H1 (cell line): ENCODE results near the gene COG4. TPM values are rescaled to one million over a fixed set of nuclear protein-coding genes. Genes with fewer than 3 reads are reported as not detected.

Source experiments
- CTCF ChIA-PET: fragments of 300-600 bp; sonication (Branson Sonifier 250); formaldehyde crosslinking; loops from one replicate; lab custom pipeline; 2021; ENCODE audit not compliant: partially characterized antibody; lab: Charles Lee
- POLR2A ChIA-PET: fragments of 300-600 bp; sonication (Branson Sonifier 250); formaldehyde crosslinking; loops from one replicate; lab custom pipeline; 2021; ENCODE audit warnings: inconsistent platforms; ENCODE audit not compliant: partially characterized antibody; lab: Charles Lee
- DNase-seq, 2 experiments: peaks; one replicate each; pipeline versions ENCODE4 v3.0.0 to v3.0.0-alpha.2; 2010 to 2022; ENCODE audit warnings: low spot score in 2 of 2, low read depth in 1 of 2, mixed read lengths in 1 of 2
- FAIRE-seq: peaks from 2 replicates; lab custom pipeline; 2011; peaks lifted over from hg19 to GRCh38; lab: Jason Lieb, UNC
- H2AFZ ChIP-seq: 2 replicates; pipeline ENCODE4 v1.8.1; 2012; ENCODE audit warnings: low read length, inconsistent platforms
- H2AK5ac ChIP-seq: 2 replicates; pipeline ENCODE4 v1.6.1; 2013; ENCODE audit warnings: low read depth, low read length
- H2BK120ac ChIP-seq: replicated peaks from 2 replicates; pipeline ENCODE3; 2013; ENCODE audit warnings: low read depth, low read length, inconsistent platforms
- H2BK12ac ChIP-seq: 2 replicates; pipeline ENCODE4 v1.6.1; 2013; ENCODE audit warnings: low read depth, low read length
- H2BK15ac ChIP-seq: 2 replicates; pipeline ENCODE4 v1.6.1; 2013; ENCODE audit warnings: low read length
- H2BK20ac ChIP-seq: 2 replicates; pipeline ENCODE4 v1.6.1; 2013; ENCODE audit warnings: low read length
- H2BK5ac ChIP-seq: 2 replicates; pipeline ENCODE4 v1.6.1; 2013; ENCODE audit warnings: low read depth, low read length
- H3K14ac ChIP-seq: 2 replicates; pipeline ENCODE4 v1.6.1; 2013; ENCODE audit warnings: inconsistent platforms; ENCODE audit not compliant: insufficient read length
- H3K18ac ChIP-seq: 2 replicates; pipeline ENCODE4 v1.6.1; 2013; ENCODE audit warnings: low read length; ENCODE audit errors: extremely low read depth
- H3K23ac ChIP-seq: 2 replicates; pipeline ENCODE4 v1.6.1; 2013; ENCODE audit warnings: inconsistent platforms; ENCODE audit not compliant: insufficient read length
- H3K23me2 ChIP-seq: 2 replicates; pipeline ENCODE4 v1.6.1; 2013; ENCODE audit warnings: low read depth, low read length
- H3K27ac ChIP-seq: 2 replicates; pipeline ENCODE4 v1.6.1; 2011; ENCODE audit warnings: low read depth, low read length, inconsistent platforms
- H3K27me3 ChIP-seq, 4 experiments: replicated peaks in 1 of 4; 1 replicate in 1 of 4; 2 replicates in 3 of 4; pipeline versions ENCODE4 v1.6.1 to v1.8.1; 2011 to 2013; ENCODE audit warnings: low read length in 3 of 4, mild to moderate bottlenecking in 3 of 4, inconsistent platforms in 2 of 4, mixed read lengths in 2 of 4, moderate library complexity in 1 of 4; ENCODE audit not compliant: control insufficient read depth in 3 of 4, insufficient read depth in 3 of 4; ENCODE audit errors: extremely low read depth in 1 of 4
- H3K36me3 ChIP-seq, 4 experiments: 2 replicates each; pipeline versions ENCODE4 v1.6.1 to v1.8.1; 2011 to 2013; ENCODE audit warnings: mild to moderate bottlenecking in 4 of 4, low read length in 3 of 4, moderate library complexity in 2 of 4, control low read depth in 1 of 4, inconsistent platforms in 1 of 4; ENCODE audit not compliant: insufficient read depth in 4 of 4, control insufficient read depth in 2 of 4
- H3K4ac ChIP-seq: replicated peaks from 2 replicates; pipeline ENCODE3; 2013; ENCODE audit warnings: low read length, low read depth, mixed read lengths, inconsistent platforms; ENCODE audit not compliant: insufficient read length
- H3K4me1 ChIP-seq, 4 experiments: replicated peaks in 1 of 4; 1 replicate in 1 of 4; 2 replicates in 3 of 4; pipeline versions ENCODE4 v1.6.1 to v1.8.1; 2011 to 2013; ENCODE audit warnings: low read length in 3 of 4, inconsistent platforms in 2 of 4, mixed read lengths in 1 of 4; ENCODE audit not compliant: insufficient read depth in 4 of 4, control insufficient read depth in 3 of 4
- H3K4me2 ChIP-seq, 2 experiments: 2 replicates each; pipeline versions ENCODE4 v1.6.1 to v1.8.1; 2011 to 2013; ENCODE audit warnings: low read depth in 2 of 2, low read length in 2 of 2, control low read depth in 1 of 2, inconsistent platforms in 1 of 2, mild to moderate bottlenecking in 1 of 2; ENCODE audit not compliant: insufficient read depth in 1 of 2
- H3K4me3 ChIP-seq, 4 experiments: fragments of 200-600, 300-600 bp in 1 of 4; sonication (generic), shearing (Covaris generic), sonication (Bioruptor Twin) in 1 of 4; 2 replicates each; pipeline versions ENCODE4 v1.5.1 to v1.8.1; 2011 to 2016; ENCODE audit warnings: low read length in 4 of 4, low read depth in 3 of 4, control low read depth in 2 of 4, inconsistent platforms in 2 of 4, mild to moderate bottlenecking in 2 of 4, mixed read lengths in 1 of 4, moderate library complexity in 1 of 4; ENCODE audit not compliant: insufficient read depth in 2 of 4; ENCODE audit errors: extremely low read depth in 1 of 4
- H3K56ac ChIP-seq: replicated peaks from 2 replicates; pipeline ENCODE3; 2013; ENCODE audit warnings: low read depth, mild to moderate bottlenecking, mixed read lengths, low read length, inconsistent platforms; ENCODE audit not compliant: insufficient read length
- H3K79me1 ChIP-seq: 2 replicates; pipeline ENCODE4 v1.6.1; 2013; ENCODE audit warnings: low read depth, low read length, control low read depth
- H3K79me2 ChIP-seq, 2 experiments: 2 replicates each; pipeline versions ENCODE4 v1.6.1 to v1.8.1; 2012 to 2013; ENCODE audit warnings: low read length in 2 of 2, mild to moderate bottlenecking in 2 of 2, inconsistent platforms in 1 of 2; ENCODE audit not compliant: insufficient read depth in 2 of 2, control insufficient read depth in 1 of 2
- H3K9ac ChIP-seq, 4 experiments: replicated peaks in 1 of 4; 1 replicate in 1 of 4; 2 replicates in 3 of 4; pipeline versions ENCODE4 v1.6.1 to v1.8.1; 2011 to 2013; ENCODE audit warnings: low read depth in 3 of 4, low read length in 3 of 4, control low read depth in 2 of 4, mild to moderate bottlenecking in 2 of 4, moderate library complexity in 2 of 4, inconsistent platforms in 1 of 4; ENCODE audit errors: extremely low read depth in 1 of 4
- H3K9me3 ChIP-seq, 2 experiments: 2 replicates each; pipeline versions ENCODE4 v1.6.1 to v1.8.1; 2012 to 2013; ENCODE audit warnings: mild to moderate bottlenecking in 2 of 2, moderate library complexity in 2 of 2, control low read depth in 1 of 2, inconsistent platforms in 1 of 2, low read depth in 1 of 2, low read length in 1 of 2, mixed read lengths in 1 of 2; ENCODE audit not compliant: insufficient read depth in 2 of 2
- H4K20me1 ChIP-seq, 2 experiments: replicated peaks in 1 of 2; 2 replicates each; pipeline versions ENCODE3 to v1.8.1; 2011 to 2013; ENCODE audit warnings: inconsistent platforms in 2 of 2, low read length in 2 of 2, mild to moderate bottlenecking in 1 of 2; ENCODE audit not compliant: insufficient read depth in 2 of 2, control insufficient read depth in 1 of 2
- H4K5ac ChIP-seq: 2 replicates; pipeline ENCODE4 v1.6.1; 2013; ENCODE audit warnings: low read length, low read depth, mixed read lengths, inconsistent platforms; ENCODE audit not compliant: insufficient read length
- H4K8ac ChIP-seq: 2 replicates; pipeline ENCODE4 v1.8.0; 2013; ENCODE audit warnings: mild to moderate bottlenecking, moderate library complexity, low read length, inconsistent platforms; ENCODE audit not compliant: insufficient read depth; ENCODE audit errors: extremely low read depth
- H4K91ac ChIP-seq: replicated peaks from 2 replicates; pipeline ENCODE3; 2013; ENCODE audit warnings: low read length, mixed read lengths, inconsistent platforms; ENCODE audit not compliant: insufficient read length
- SIX5 ChIP-seq: IDR thresholded peaks from 2 replicates; pipeline ENCODE4 v1.6.1; 2011; ENCODE audit warnings: mild to moderate bottlenecking, low read depth, low read length
- SP1 ChIP-seq: IDR thresholded peaks from 2 replicates; pipeline ENCODE4 v1.6.1; 2011; ENCODE audit warnings: low read depth, low read length
- TBP ChIP-seq: IDR thresholded peaks from 2 replicates; pipeline ENCODE4 v1.6.1; 2011; ENCODE audit warnings: low read depth, low read length, improper control_type of control experiment
- TCF12 ChIP-seq: IDR thresholded peaks from 2 replicates; pipeline ENCODE4 v1.6.1; 2011; ENCODE audit warnings: low read depth, mild to moderate bottlenecking, low read length
- WGBS, 2 experiments: shearing (Covaris generic) in 1 of 2; methylation state at CpG; one replicate each; pipeline versions ENCODE4 v1.1.6 to v1.1.7; 2013 to 2015; ENCODE audit warnings: low lambda C conversion rate in 2 of 2, mixed read lengths in 2 of 2, inconsistent platforms in 1 of 2, low coverage in 1 of 2, missing lambda C conversion rate in 1 of 2; ENCODE audit not compliant: insufficient replicate concordance in 2 of 2, insufficient coverage in 1 of 2, insufficient read length in 1 of 2; ENCODE audit errors: extremely low coverage in 1 of 2, missing lambda C conversion rate in 1 of 2; 5-methylcytosine and 5-hydroxymethylcytosine counted together
- polyA plus RNA-seq, 7 experiments: library from polyadenylated mRNA; depleted of rRNA in 3 of 7; stranded (reverse) in 5 of 7; unstranded in 2 of 7; fragments of >200 nt in 5 of 7; fragments of 200-250 nt in 2 of 7; gene quantifications; 1 replicate in 5 of 7; 2 replicates in 1 of 7; 4 replicates in 1 of 7; pipeline versions ENCODE4 v1.2.1 to v1.2.3, GENCODE V29; 2011 to 2013; ENCODE audit warnings: missing spikeins in 2 of 7, mixed read lengths in 2 of 7
- total RNA-seq: library from RNA; stranded (reverse); fragmentation: NEBNext Ultra II Directional; extraction: Animal tissue kit (Norgen Biotek cat#: 25700); gene quantifications from 2 replicates; pipeline ENCODE4 v1.2.1, GENCODE V29; 2021
- TF ChIP-seq, protein P1 (sequence below): IDR thresholded peaks from 2 replicates; pipeline ENCODE4 v1.6.1; 2012; ENCODE audit warnings: inconsistent platforms

COG4 gene
- total and polyA plus RNA-seq, 2 of the 8 experiments (the other 6 are each of a cell fraction or from before 2014, with no cell fraction given): 46.1 to 50.2 TPM

DNA sequence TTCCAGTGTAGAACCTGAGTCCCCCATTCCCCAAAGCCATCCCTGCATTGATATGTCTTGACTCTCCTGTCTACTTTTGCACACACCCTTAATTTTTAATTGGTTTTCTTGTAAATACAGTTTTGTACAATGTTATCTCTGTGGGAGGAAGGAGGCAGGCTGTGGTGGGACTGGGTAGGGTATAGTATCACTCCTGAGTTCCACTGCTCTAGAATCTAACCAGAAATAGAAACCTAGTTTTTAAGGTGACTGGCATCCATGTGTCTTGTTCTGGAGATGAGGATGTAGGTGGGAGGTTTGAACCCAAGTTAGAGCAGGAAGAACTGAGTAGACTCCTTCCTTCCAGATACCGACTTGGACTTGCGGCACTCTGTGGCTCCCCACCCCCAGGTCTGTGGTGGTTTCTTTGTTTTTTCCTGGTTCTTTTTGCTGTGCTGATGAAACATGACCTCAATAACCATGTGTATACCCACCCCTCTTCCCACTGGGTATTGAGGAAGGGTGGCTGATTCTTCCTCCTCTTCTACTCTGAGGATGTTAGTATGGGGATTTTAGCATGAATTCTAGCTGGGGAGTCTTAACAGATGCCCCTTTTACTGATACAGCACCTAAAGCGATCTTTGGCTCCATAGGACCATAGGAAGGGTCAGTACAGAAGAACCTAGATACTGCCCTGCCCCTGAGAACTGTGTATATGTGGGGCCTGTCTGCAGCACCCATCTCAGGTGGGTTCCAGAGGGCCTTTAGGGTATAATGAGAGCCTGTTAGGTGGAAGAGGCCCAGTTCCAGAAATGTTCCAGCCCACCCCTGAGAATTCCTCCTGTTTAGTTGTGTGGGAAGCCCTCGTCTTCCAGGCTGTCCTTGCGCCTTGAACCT, 48.9 kb upstream of the COG4 start:
- H2AK5ac ChIP-seq: no peak overlapping the region
- peaks cover 7% of the 10 kb centered on the region; the same call in 1 of the 2 replicates for H3K79me1 ChIP-seq
- H2BK15ac ChIP-seq: no peak overlapping the region
- no peak overlapping the region for H2BK12ac ChIP-seq
- no peak overlapping the region for H3K4me2 ChIP-seq
- H3K27ac ChIP-seq: no peak overlapping the region
- H2BK5ac ChIP-seq: no peak overlapping the region
- no peak overlapping the region for H3K4ac ChIP-seq
- no peak overlapping the region for H4K91ac ChIP-seq
- ChIA-PET POLR2A (interaction anchor here (0.8 to 27.1 kb wide), 11 partner anchors 9 to 93 kb away, joined by 3 to 525 read pairs (median 14); partner anchors contain the start of genes COG4 and SF3B3), CTCF (interaction anchor here (1.4 to 5.3 kb wide), 5 partner anchors 11 to 305 kb away, joined by 3 to 65 read pairs (median 9); no protein-coding TSS in a partner anchor)
- no peak overlapping the region for H4K5ac ChIP-seq
- no peak for FAIRE-seq
- H3K4me1 ChIP-seq: no peaks in the 10 kb centered on the region; a peak in 1 of 7 replicates
- H3K27me3 ChIP-seq: no peaks in the 10 kb centered on the region
- no peaks in the 10 kb centered on the region for H3K79me2 ChIP-seq
- TF ChIP-seq, protein P1, sequence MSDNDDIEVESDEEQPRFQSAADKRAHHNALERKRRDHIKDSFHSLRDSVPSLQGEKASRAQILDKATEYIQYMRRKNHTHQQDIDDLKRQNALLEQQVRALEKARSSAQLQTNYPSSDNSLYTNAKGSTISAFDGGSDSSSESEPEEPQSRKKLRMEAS: no peak
- no peak for TF ChIP-seq SP1
- no peak for TF ChIP-seq TCF12
- TF ChIP-seq TBP: no peak
- TF ChIP-seq SIX5: no peak
- no peak overlapping the region for H2AFZ ChIP-seq
- no peak overlapping the region for H4K8ac ChIP-seq
- no peak overlapping the region for H3K9ac ChIP-seq
- H4K20me1 ChIP-seq: peaks cover 9 to 12% of the 10 kb centered on the region in 2 experiments
- no peak overlapping the region for H3K23ac ChIP-seq
- no peak overlapping the region for H3K4me3 ChIP-seq
- no peak for DNase-seq
- no peak overlapping the region for H3K18ac ChIP-seq
- no peak overlapping the region for H3K14ac ChIP-seq
- no peak overlapping the region for H3K56ac ChIP-seq
- no peak overlapping the region for H2BK120ac ChIP-seq
- H3K36me3 ChIP-seq: peaks cover 55 to 74% (median 71%) of the 10 kb centered on the region in 4 experiments
- no peaks in the 10 kb centered on the region for H3K9me3 ChIP-seq
- no peak overlapping the region for H2BK20ac ChIP-seq
- no peaks in the 10 kb centered on the region for H3K23me2 ChIP-seq
- WGBS, 2 experiments: 97% methylated on average over 5 of the region's 5 CpGs; no CpG with 5 or more reads in 1 of the 2 experiments
